ENCODE data around the gene MRNIP. TPM values are rescaled to one million over a fixed set of nuclear protein-coding genes. Genes with fewer than 3 reads are reported as not detected.

The MRNIP gene
- total RNA-seq, 3 donors from 2014 or later, result 14.9 to 16.1 (median 16.0) TPM

Other genes with a start within 250 kb of the MRNIP start
- gene HNRNPH1, start 235.1 kb downstream of the MRNIP start, total RNA-seq, result 1,000 to 10,000 TPM; 1,008 to 1,029 (median 1,012) TPM
- under 1 TPM in 2 of 3 donors, not detected in 1; 0.51 to 0.53 TPM for gene CBY3, start 177.8 kb downstream of the MRNIP start, total RNA-seq
- gene CANX, start 159.8 kb downstream of the MRNIP start, total RNA-seq, result 100 to 1,000 TPM; 630 to 693 (median 634) TPM
- gene MAML1, start 126.0 kb downstream of the MRNIP start, total RNA-seq, result 10 to 100 TPM; 24.5 to 27.5 (median 26.9) TPM
- gene LTC4S, start 64.8 kb downstream of the MRNIP start, total RNA-seq, result 1 to 10 TPM in 1 of 3 donors, under 1 TPM in 2; 0.37 to 2.3 (median 0.61) TPM
- 10 to 100 TPM; 43.6 to 63.7 (median 54.5) TPM for gene MGAT4B, start 52.0 kb downstream of the MRNIP start, total RNA-seq
- gene SQSTM1, start 37.9 kb downstream of the MRNIP start, total RNA-seq, result 100 to 1,000 TPM; 109 to 141 (median 111) TPM
- gene TBC1D9B, start 49.1 kb upstream of the MRNIP start, total RNA-seq, result 10 to 100 TPM; 82.7 to 91.8 (median 88.6) TPM
- 10 to 100 TPM; 17.2 to 19.5 (median 18.4) TPM for gene RNF130, start 212.9 kb upstream of the MRNIP start, total RNA-seq

Measured in activated T-cell treated with anti-CD3 and anti-CD28 coated beads, Interleukin-2, amount 50 U/mL, for 4 hours (primary cell).